Measurements from ENCODE around the gene SPAG7. TPM values are rescaled to one million over a fixed set of nuclear protein-coding genes. Genes with fewer than 3 reads are reported as not detected.
"Not testable (repeated sequence)": the region's sequence is repeated elsewhere in the genome, so short reads cannot be mapped to it uniquely, and the experiment has no call there.

The SPAG7 gene
- polyA plus RNA-seq, 1 experiment = 85.8 TPM

DNA sequence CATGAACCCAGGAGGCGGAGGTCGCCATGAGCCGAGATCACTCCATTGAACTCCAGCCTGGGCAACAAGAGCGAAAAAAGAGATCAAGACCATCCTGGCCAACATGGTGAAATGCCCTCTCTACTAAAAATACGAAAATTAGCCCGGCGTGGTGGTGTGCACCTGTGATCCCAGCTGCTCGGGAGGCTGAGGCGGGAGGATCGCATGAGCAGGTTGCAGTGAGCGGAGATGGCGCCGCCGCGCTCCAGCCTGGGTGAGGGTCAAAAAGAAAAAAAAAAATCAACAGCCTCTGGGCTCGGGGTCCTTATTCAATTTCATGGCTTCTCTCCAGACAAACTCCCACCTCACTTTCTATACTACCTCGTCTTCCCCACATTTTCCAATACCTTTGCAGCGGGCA, 38.7 kb downstream of the SPAG7 start:
- no peak for DNase-seq (ENCODE audit: low read depth)
- no peaks in the 10 kb centered on the region for H3K27me3 ChIP-seq (ENCODE audit: control insufficient read depth, insufficient read depth, low read length)
- TF ChIP-seq, protein P1, sequence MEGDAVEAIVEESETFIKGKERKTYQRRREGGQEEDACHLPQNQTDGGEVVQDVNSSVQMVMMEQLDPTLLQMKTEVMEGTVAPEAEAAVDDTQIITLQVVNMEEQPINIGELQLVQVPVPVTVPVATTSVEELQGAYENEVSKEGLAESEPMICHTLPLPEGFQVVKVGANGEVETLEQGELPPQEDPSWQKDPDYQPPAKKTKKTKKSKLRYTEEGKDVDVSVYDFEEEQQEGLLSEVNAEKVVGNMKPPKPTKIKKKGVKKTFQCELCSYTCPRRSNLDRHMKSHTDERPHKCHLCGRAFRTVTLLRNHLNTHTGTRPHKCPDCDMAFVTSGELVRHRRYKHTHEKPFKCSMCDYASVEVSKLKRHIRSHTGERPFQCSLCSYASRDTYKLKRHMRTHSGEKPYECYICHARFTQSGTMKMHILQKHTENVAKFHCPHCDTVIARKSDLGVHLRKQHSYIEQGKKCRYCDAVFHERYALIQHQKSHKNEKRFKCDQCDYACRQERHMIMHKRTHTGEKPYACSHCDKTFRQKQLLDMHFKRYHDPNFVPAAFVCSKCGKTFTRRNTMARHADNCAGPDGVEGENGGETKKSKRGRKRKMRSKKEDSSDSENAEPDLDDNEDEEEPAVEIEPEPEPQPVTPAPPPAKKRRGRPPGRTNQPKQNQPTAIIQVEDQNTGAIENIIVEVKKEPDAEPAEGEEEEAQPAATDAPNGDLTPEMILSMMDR (IDR thresholded peaks at IDR 0.05; ENCODE audit: insufficient read depth, low read depth, low read length) = no peak
- no peaks in the 10 kb centered on the region for H3K36me3 ChIP-seq (ENCODE audit: control insufficient read depth, insufficient read depth, low read length)
- H3K4me3 ChIP-seq (ENCODE audit: low read depth, low read length) = no peak overlapping the region
- ChIA-PET POLR2A (no interaction called here), CTCF (interaction anchor here (1.0 kb wide), 1 partner anchor 134 kb away, joined by 3 read pairs; no protein-coding TSS in a partner anchor)

DNA sequence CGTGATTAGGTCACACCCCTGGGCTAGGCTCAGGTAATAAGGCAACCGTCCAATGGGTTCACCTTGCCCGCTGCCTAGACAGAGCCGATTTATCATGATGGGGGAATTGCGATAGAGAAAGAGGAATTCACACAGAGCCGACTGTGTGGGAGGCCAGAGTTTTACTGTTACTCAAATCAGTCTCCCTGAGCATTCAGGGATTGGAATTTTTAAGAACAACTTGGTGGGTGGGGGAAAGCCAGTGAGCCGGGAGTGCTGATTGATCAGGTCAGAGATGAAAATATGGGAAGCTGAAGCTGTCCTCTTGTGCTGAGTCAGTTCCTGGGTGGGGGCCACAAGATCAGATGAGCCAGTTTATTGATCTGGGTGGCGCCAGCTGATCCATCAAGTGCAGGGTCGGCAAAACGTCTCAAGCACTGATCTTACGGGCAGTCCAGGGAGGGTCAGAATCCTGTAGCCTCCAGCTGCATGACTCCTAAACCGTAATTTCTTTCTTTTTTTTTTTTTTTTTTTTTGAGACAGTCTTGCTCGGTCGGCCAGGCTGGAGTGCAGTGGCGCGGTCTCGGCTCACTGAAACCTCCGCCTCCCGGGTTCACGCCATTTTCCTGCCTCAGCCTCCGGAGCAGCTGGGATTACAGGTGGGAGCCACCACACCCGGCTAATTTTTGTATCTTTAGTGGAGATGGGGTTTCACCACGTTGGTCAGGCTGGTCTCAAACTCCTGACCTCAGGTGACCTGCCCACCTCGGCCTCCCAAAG, 40.9 kb downstream of the SPAG7 start:
- DNase-seq (ENCODE audit: low read depth); POLR2A ChIA-PET; H3K36me3 ChIP-seq (ENCODE audit: control insufficient read depth, insufficient read depth, low read length); H3K27me3 ChIP-seq (ENCODE audit: control insufficient read depth, insufficient read depth, low read length); H3K4me3 ChIP-seq (ENCODE audit: low read depth, low read length): not testable (repeated sequence)
- CTCF ChIA-PET = interaction anchor here (0.8 to 4.0 kb wide), 4 partner anchors 9 to 136 kb away, joined by 3 to 14 read pairs (median 4); no protein-coding TSS in a partner anchor

DNA sequence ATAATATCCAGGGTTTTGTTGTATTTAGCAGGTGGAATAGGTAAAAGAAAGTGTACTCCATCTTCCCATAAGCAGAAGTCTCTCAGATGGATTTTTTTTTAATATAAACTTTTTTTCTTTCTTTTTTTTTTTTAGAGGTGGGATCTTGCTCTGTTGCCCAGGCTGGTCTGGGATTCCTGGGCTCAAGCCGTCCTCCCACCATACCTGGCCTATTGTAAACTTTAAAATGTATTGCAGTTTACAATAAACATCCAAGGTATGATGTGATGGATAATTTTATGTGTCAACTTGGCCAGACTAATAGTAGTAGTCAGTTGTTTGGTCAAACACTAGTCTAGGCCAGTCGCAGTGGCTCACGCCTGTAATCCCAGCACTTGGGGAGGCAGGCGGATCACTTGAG, 46.3 kb downstream of the SPAG7 start:
- no peak for DNase-seq (ENCODE audit: low read depth)
- H3K4me3 ChIP-seq (ENCODE audit: low read depth, low read length) = no peak overlapping the region
- no peaks in the 10 kb centered on the region for H3K27me3 ChIP-seq (ENCODE audit: control insufficient read depth, insufficient read depth, low read length)
- ChIA-PET CTCF (interaction anchor here (1.8 to 2.0 kb wide), 2 partner anchors 12 to 141 kb away, joined by 6 to 13 read pairs; no protein-coding TSS in a partner anchor), POLR2A (no interaction called here)
- no peaks in the 10 kb centered on the region for H3K36me3 ChIP-seq (ENCODE audit: control insufficient read depth, insufficient read depth, low read length)
- TF ChIP-seq, protein P1 (IDR thresholded peaks at IDR 0.05; ENCODE audit: insufficient read depth, low read depth, low read length) = no peak

DNA sequence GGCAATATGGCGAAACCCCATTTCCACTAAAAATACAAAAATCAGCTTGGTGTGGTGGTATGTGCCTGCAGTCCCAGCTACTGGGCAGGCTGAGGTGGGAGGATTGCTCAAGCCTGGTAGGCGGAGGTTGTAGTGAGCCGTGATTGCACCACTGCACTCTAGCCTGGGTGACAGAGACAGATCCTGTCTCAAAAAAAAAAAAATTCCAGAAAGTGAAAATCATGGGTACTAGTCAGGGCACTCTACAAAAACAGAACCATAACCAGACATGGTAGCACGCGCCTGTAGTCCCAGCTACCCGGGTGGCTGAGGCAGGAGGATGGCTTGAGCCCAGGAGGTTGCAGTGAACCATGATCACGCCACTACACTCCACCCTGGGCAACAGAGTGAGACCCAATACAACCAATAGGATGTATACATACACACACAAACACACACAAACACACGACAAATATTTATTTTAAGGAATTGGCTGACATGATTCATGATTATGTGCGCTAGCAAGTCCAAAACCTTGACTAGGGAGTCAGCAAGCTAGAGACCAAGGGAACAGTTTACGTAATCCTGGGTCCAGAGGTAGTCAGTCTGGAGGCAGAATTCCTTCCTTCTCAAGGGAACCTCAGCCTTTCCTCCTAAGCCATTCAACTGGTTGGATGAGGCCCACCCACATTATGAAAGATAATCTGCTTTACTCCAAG, 47.1 kb downstream of the SPAG7 start:
- H3K4me3 ChIP-seq (ENCODE audit: low read depth, low read length) = no peak overlapping the region
- ChIA-PET CTCF (interaction anchor here (0.6 to 2.0 kb wide), 8 partner anchors 9 to 142 kb away, joined by 3 to 13 read pairs (median 4); partner anchors contain the start of gene C17orf107), POLR2A (no interaction called here)
- no peak for DNase-seq (ENCODE audit: low read depth)
- H3K27me3 ChIP-seq (ENCODE audit: control insufficient read depth, insufficient read depth, low read length) = no peaks in the 10 kb centered on the region
- TF ChIP-seq, protein P1 (IDR thresholded peaks at IDR 0.05; ENCODE audit: insufficient read depth, low read depth, low read length) = no peak
- no peaks in the 10 kb centered on the region for H3K36me3 ChIP-seq (ENCODE audit: control insufficient read depth, insufficient read depth, low read length)

DNA sequence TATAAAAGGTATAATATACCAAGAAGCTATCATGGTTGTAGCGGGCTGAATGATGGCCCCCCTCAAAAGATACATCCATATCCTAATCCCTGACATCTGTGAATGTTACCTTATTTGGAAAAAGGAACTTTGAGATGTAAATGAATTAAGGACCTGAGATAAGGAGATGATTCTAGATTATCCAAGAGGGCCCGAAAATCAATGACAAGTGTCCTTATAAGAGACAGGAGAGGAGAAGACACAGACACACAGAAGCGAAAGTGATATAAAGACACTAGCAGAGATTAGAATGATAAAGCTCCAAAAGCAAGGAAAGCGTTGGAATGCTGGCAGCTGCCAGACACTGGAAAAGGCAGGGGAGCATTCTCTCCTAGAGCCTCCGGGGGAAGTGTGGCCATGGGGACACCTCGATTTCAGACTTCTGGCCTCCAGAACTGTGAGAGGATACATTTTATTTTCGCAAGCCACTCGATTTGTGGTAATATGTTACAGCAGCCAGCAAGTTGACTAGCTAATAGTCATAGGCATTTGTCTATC, 48.0 kb downstream of the SPAG7 start:
- H3K4me3 ChIP-seq (ENCODE audit: low read depth, low read length) = no peak overlapping the region
- DNase-seq (ENCODE audit: low read depth) = no peak
- TF ChIP-seq, protein P1 (IDR thresholded peaks at IDR 0.05; ENCODE audit: insufficient read depth, low read depth, low read length) = no peak
- H3K36me3 ChIP-seq (ENCODE audit: control insufficient read depth, insufficient read depth, low read length) = no peaks in the 10 kb centered on the region
- ChIA-PET CTCF (interaction anchor here (1.0 to 2.0 kb wide), 8 partner anchors 9 to 143 kb away, joined by 3 to 13 read pairs (median 4); partner anchors contain the start of gene C17orf107), POLR2A (no interaction called here)
- no peaks in the 10 kb centered on the region for H3K27me3 ChIP-seq (ENCODE audit: control insufficient read depth, insufficient read depth, low read length)

DNA sequence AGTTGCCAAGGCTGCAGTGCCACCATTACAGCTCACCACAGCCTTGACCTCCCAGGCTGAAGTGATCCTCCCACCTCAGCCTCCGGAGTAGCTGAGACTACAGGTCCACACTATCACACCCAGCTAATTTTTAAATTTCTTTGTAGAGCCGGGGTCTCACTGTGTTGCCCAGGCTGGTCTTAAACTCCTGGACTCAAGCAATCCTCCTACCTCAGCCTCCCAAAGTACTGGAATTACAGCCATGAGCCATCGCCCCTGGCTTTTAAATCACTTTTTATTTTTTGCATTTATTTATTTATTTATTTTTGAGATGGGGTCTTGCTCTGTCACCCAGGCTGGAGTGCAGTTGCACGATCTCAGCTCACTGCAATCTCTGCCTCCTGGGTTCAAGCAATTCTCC, 53.1 kb downstream of the SPAG7 start:
- CTCF ChIA-PET = interaction anchor here (0.7 to 1.8 kb wide), 5 partner anchors 11 to 66 kb away, joined by 3 to 6 read pairs (median 5); partner anchors contain the start of genes CHRNE, RNF167 and SLC25A11

More for the DNA sequence above, 53.1 kb downstream of the SPAG7 start:
- H3K36me3 ChIP-seq (ENCODE audit: control insufficient read depth, insufficient read depth, low read length); H3K4me3 ChIP-seq (ENCODE audit: low read depth, low read length); DNase-seq (ENCODE audit: low read depth); H3K27me3 ChIP-seq (ENCODE audit: control insufficient read depth, insufficient read depth, low read length): not testable (repeated sequence)
- POLR2A ChIA-PET = interaction anchor here (0.5 kb wide), 1 partner anchor 26 kb away, joined by 7 read pairs; no protein-coding TSS in a partner anchor

Measured in BJ (cell line).